NCI-H1417 treated with DMSO at 0.1 percent for 48 hours (cell line): ENCODE measurements around the gene FBXO22.
"Not testable (repeated sequence)": the region's sequence is repeated elsewhere in the genome, so short reads cannot be mapped to it uniquely, and the experiment has no call there.

Source experiments
- DNase-seq: peaks from one replicate; lab custom pipeline; 2025; lab: John Stamatoyannopoulos, UW

The FBXO22 gene

DNA sequence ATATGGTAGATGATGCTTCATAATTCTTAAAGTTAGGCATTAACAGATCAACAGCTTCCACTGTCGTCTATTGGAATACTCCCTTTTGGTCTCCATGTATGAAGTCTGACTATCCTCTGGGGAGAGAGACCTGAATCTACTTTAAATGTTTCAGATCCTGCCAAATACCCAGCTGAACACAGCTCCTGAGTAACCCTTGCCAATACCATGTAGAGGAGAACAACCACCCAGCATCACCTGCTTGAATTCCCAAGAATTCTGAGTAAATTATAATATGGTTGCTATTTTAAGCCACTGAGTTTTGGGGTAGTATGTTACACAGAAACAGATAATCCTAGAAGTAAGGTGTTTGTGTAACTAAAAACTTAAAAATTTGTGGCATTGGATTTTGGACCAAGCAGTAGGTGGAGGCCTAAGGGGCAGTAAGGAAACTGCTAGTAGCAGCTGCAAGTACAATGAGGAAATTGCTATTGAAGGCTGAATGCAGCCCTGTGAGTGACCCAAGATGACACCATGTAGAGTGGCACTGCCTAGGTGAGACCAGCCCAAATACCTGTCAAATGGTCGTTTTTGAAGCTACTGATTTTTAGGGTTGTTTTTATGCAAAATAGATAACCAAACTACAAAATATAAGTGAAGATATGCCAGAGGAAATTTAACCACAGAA, 77.6 kb downstream of the FBXO22 start:
- no peak for DNase-seq

DNA sequence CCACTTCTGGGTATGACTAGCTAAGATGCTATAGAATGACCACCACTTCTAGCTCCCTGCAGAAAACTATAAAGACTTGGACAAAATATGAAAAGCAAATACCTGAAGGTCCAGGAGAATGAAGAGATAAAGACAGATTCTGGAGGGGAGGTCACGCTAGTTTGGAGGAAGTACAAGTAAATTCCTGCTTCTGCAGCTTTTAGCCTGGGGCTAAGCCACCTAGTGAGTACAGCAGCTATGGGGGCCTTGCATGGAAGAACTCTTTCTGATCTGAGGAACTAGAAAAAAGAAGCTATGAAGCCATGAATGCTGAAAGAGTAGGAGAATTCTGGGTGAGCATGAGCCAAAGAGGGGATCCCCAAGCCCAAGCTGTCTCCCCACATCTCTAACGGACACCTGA, 78.8 kb downstream of the FBXO22 start:
- DNase-seq, result no peak

DNA sequence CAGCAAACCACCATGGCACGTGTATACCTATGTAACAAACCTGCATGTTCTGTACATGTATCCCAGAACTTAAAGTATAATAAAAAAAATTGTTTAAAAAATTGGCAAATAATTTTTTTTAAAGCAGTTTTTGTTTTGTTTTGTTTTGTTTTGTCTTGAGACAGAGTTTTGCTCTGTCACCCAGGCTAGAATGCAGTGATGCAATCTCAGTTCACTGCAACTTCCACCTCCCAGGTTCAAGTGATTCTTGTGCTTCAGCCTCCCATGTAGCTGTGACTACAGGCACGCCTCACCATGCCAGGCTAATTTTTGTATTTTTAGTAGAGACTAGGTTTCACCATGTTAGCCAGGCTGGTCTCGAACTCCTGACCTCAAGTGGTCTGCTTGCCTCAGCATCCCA, 81.0 kb downstream of the FBXO22 start:
- not testable (repeated sequence) for DNase-seq

DNA sequence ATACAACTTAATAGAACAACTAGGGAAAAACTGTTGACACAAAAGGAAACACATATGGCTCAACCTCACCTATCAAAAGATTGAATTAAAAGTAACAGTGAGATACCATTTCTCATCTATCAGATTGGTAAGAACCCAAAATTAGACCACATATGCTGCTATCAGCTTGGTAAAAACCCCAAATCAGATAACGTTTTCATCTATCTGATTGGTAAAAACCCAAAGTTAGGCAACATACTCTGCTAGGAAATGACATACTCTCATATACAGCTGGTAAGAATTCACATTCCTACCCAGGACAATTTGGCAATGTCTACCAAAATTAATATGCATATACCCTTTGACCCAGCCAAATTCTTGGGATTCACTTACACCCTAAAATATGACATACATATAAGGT, 82.3 kb downstream of the FBXO22 start:
- no peak for DNase-seq

DNA sequence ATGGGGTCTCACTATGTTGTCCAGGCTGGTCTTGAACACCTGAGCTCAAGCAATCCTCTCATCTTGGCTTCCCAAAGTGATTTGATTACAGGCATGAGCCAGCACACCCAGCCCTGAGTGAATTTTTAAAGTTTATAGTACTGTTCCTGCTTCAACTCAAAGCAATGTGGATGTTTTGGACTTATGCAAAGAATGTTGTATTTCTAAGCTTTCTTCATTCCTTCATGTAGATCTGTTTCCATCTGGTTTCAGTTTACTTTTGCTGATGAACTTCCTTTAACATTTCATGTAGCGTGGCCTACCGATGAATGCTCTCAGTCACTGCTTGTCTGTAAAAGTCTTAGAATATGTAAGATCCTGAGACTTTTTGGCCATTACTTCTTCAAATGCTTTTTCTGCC, 85.4 kb downstream of the FBXO22 start:
- no peak for DNase-seq

DNA sequence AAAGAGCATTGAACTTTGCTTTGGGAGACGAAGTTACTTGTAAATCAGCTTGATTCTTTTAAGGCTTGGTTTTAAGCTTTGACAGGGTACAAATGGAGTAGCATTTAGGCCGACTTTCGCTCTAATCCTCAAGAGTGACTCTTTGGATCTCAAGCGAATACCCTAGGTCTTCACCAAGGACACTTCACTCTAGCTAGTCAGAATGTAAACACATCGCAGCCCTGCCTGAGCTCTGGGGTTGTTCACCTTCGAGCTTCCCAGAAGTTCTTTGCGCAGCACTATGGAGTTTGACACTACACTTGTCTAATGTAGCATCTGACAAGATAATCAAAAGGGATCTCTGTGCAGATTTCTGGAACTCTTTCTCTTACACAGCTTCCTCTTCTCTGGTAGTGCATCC, 86.2 kb downstream of the FBXO22 start:
- DNase-seq, result no peak
